HEK293T (cell line): ENCODE results near the gene EPHX1.

Experiments
- ARNT ChIP-seq: fragments of 450-650 bp; IDR thresholded peaks from 2 replicates; pipeline ENCODE4 v1.6.1; 2017; ENCODE audit warnings: mild to moderate bottlenecking
- BHLHE40 ChIP-seq: fragments of 450-650 bp; IDR thresholded peaks from 2 replicates; pipeline ENCODE4 v1.6.1; 2016; ENCODE audit warnings: mild to moderate bottlenecking, moderate library complexity, borderline replicate concordance
- FOXA1 ChIP-seq: fragments of 450-650 bp; IDR thresholded peaks from 2 replicates; pipeline ENCODE4 v1.6.1; 2016; ENCODE audit warnings: mild to moderate bottlenecking
- HDGF ChIP-seq: fragments of 450-650 bp; IDR thresholded peaks from 2 replicates; pipeline ENCODE4 v1.6.1; 2017; ENCODE audit warnings: antibody characterized with exemption, borderline replicate concordance
- NFRKB ChIP-seq: fragments of 450-650 bp; IDR thresholded peaks from 2 replicates; pipeline ENCODE4 v1.6.1; 2016; ENCODE audit warnings: mild to moderate bottlenecking, moderate library complexity
- SP1 ChIP-seq: fragments of 450-650 bp; IDR thresholded peaks from 2 replicates; pipeline ENCODE4 v1.6.1; 2017
- TARDBP ChIP-seq: fragments of 450-650 bp; IDR thresholded peaks from 2 replicates; pipeline ENCODE4 v1.6.1; 2016

GRCh38 chr1:225874431-225874830 is 64.5 kb downstream of the EPHX1 start:
- TF ChIP-seq BHLHE40 (no peak), ARNT (no peak), TARDBP (no peak), HDGF (no peak), FOXA1 (no peak), SP1 (no peak), NFRKB (no peak)
